Natural killer cell treated with Interleukin-12 subunit alpha and Interleukin-12 subunit beta and Interleukin-15 and Interleukin-18, amount 100 ng/mL, for 72 hours (primary cell): ENCODE results near the gene LRMDA. TPM values are rescaled to one million over a fixed set of nuclear protein-coding genes. Genes with fewer than 3 reads are reported as not detected.

Experiments
- ATAC-seq, 2 donors: fragments of 150-1000 bp; cut with Tn5 transposase in 1 of 2; sonication (Bioruptor Pico), chemical (Tn5 transposase) in 1 of 2; 2 replicates each; pipeline ENCODE4 v1.10.0; 2021
- DNase-seq: peaks from one replicate; pipeline ENCODE4 v3.0.0; 2022; ENCODE audit warnings: low spot score
- H3K27ac Mint-ChIP-seq, 2 donors: 1 replicate in 1 of 2; 2 replicates in 1 of 2; pipeline ENCODE4 v1.8.0; 2022; ENCODE audit warnings: mixed read lengths in 2 of 2, mild to moderate bottlenecking in 1 of 2, moderate library complexity in 1 of 2
- H3K27me3 Mint-ChIP-seq, 2 donors: 1 replicate in 1 of 2; 2 replicates in 1 of 2; pipeline ENCODE4 v1.8.0; 2022; ENCODE audit warnings: mixed read lengths in 2 of 2
- H3K36me3 Mint-ChIP-seq: one replicate; pipeline ENCODE4 v1.8.0; 2022; ENCODE audit warnings: mixed read lengths
- H3K4me1 Mint-ChIP-seq, 2 donors: 1 replicate in 1 of 2; 2 replicates in 1 of 2; pipeline ENCODE4 v1.8.0; 2022; ENCODE audit warnings: low read depth in 2 of 2, mixed read lengths in 2 of 2, mild to moderate bottlenecking in 1 of 2
- H3K4me3 Mint-ChIP-seq: one replicate; pipeline ENCODE4 v1.8.0; 2022; ENCODE audit warnings: mixed read lengths
- H3K9me3 Mint-ChIP-seq: 2 replicates; pipeline ENCODE4 v1.8.0; 2022; ENCODE audit warnings: mixed read lengths
- total RNA-seq, 2 donors: library from RNA; stranded (reverse); gene quantifications; one replicate each; pipeline ENCODE4 v1.2.3, GENCODE V29; 2022

LRMDA gene
- total RNA-seq, 2 donors from 2014 or later = 0.92 to 1.8 TPM

DNA sequence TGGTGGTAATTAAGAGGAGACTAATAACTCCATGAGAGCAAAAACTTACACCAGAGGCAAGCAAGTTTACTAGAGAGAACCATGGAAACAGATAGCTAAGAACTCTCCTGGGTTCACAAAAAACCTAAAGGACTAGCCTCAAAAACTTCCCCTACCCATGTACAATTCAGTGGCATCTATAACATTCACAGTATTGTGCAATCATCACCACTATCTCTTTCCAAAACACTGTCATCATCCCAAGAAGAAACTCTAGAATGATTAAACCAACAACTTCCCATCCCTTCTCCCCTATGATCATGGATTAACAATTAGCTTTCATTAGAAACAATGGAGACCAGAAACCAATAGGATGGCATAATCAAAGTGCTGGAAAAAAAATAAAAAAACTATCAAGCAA, 1038.3 kb downstream of the LRMDA start:
- H3K4me3 Mint-ChIP-seq = no peak overlapping the region
- H3K27me3 Mint-ChIP-seq = no peaks in the 10 kb centered on the region
- no peaks in the 10 kb centered on the region for H3K9me3 Mint-ChIP-seq
- no peaks in the 10 kb centered on the region for H3K4me1 Mint-ChIP-seq
- H3K36me3 Mint-ChIP-seq = no peaks in the 10 kb centered on the region
- H3K27ac Mint-ChIP-seq = no peak overlapping the region
- DNase-seq (no peak), ATAC-seq (no peak)

DNA sequence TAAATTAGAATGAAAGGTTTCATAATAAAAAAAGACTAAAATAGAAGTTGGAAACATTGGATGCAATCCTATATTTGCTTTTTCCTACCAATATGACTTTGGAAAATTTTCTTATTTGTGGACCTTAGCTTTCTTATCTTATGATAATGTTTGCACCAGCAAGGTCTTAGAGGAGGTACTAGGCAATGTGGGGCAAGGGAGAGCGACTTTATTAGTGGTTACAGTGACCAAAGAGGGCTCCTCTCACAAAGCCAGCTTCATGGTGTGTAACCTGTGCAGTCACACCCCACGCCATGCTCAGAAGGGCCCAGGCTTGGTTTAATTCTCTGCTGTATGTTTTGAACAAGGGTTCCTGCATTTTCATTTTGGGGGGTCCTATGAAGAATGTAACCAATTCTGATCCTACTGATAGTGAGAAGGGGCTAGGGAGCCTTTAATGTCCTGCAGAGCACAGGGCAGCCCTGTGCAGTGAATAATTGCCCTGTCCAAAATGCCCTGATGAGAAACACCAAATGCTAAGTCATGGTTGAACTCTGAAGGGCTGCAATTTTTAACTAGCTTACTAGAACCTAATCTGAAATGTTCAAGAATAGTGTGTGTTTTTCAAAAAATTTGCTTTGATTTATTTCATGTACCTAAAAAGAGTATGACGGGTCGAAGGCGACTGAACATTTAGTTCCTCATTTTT, 1047.8 kb downstream of the LRMDA start:
- Mint-ChIP-seq H3K36me3 (no peaks in the 10 kb centered on the region), H3K27ac (no peak overlapping the region), H3K4me3 (no peak overlapping the region), H3K4me1 (no peaks in the 10 kb centered on the region), H3K9me3 (peaks cover 11% of the 10 kb centered on the region), H3K27me3 (no peaks in the 10 kb centered on the region)
- ATAC-seq (no peak), DNase-seq (no peak)

DNA sequence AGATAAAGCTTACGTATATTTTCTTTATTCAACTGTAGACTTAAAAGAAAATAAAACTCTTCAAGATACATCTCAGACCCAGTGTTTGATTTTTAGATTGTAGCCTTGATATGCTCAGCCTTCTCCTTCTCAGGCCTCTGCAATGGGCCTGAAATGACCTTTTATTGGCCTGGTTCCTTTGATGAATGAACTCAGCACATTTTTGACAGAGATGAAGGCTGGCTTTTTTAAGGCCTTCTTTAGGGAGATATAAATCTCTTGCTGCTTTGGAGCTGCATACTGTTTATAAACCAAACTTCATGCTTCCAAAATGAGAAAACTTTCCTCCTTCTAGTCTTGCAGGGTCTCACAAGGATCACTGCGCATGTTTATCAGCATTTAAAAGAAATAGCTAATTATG, 1049.8 kb downstream of the LRMDA start:
- Mint-ChIP-seq H3K9me3 (peaks cover 5% of the 10 kb centered on the region), H3K27me3 (no peaks in the 10 kb centered on the region), H3K4me1 (no peaks in the 10 kb centered on the region), H3K27ac (no peak overlapping the region), H3K36me3 (no peaks in the 10 kb centered on the region), H3K4me3 (no peak overlapping the region)
- ATAC-seq (no peak), DNase-seq (no peak)

DNA sequence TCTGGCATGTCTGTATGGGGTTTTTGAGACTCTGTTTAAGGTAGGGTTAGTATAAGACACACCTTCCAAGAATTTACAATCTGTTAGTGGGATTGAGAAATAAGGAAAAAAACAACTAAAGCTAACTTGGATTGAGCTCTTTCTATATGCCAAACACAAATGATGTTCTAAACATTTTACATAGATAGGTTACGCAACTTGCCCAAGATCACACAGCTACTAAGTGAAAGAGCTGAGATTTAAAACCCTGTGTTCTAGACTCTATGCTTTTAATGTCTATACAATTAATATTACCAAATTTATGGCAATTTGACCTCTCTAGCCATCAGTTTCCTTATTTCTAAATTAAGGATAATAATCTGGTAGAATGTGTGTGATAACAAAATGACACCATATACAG, 1056.2 kb downstream of the LRMDA start:
- no peak for DNase-seq
- H3K27me3 Mint-ChIP-seq = no peaks in the 10 kb centered on the region
- no peak overlapping the region for H3K27ac Mint-ChIP-seq
- H3K9me3 Mint-ChIP-seq = peaks cover 9% of the 10 kb centered on the region
- H3K4me3 Mint-ChIP-seq = no peak overlapping the region
- H3K4me1 Mint-ChIP-seq = no peaks in the 10 kb centered on the region
- peaks cover 19% of the 10 kb centered on the region for H3K36me3 Mint-ChIP-seq
- no peak for ATAC-seq

DNA sequence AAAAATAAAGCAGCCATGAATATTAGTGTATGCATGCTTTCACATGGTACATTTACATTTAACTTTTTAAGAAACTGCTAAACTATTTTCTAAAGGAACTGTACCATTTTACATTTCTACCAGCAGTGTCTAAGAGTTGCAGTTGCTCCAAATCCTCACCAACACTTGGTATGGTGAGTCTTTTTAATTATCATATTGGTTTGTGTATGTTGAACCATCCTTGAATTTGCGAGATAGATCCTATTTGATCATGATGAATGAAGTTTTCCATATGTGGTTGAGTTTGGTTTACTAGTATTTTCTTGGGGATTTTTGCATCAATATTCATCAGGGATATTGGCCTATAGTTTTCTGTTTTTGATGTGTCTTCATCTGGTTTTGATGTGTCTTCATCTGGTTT, 1057.2 kb downstream of the LRMDA start:
- no peak for ATAC-seq
- DNase-seq = no peak
- no peaks in the 10 kb centered on the region for H3K4me1 Mint-ChIP-seq
- H3K36me3 Mint-ChIP-seq = peaks cover 19% of the 10 kb centered on the region
- H3K9me3 Mint-ChIP-seq = peaks cover 9% of the 10 kb centered on the region
- no peaks in the 10 kb centered on the region for H3K27me3 Mint-ChIP-seq
- H3K27ac Mint-ChIP-seq = no peak overlapping the region
- H3K4me3 Mint-ChIP-seq = no peak overlapping the region

DNA sequence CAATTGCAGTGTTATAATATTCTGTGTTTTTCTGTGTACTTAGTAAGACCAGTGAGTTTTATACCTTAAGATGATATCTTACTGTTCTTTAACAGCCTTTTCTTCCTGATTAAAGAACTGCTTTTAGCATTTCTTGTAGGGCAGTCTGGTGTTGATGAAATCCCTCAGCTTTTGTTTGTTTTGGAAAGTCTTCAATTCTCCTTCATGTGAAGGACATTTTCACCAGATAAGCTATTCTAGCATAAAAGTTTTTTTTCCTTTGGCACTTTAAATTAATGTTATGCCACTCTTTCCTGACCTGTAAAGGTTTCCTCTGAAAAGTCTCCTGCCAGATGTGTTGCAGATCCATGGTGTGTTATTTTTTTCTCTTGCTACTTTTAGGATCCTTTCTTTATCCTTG, 1059.8 kb downstream of the LRMDA start:
- no peak for DNase-seq
- no peak for ATAC-seq
- Mint-ChIP-seq H3K4me3 (no peak overlapping the region), H3K27me3 (no peaks in the 10 kb centered on the region), H3K4me1 (no peaks in the 10 kb centered on the region), H3K27ac (no peak overlapping the region), H3K9me3 (peaks cover 5% of the 10 kb centered on the region), H3K36me3 (peaks cover 19% of the 10 kb centered on the region)

DNA sequence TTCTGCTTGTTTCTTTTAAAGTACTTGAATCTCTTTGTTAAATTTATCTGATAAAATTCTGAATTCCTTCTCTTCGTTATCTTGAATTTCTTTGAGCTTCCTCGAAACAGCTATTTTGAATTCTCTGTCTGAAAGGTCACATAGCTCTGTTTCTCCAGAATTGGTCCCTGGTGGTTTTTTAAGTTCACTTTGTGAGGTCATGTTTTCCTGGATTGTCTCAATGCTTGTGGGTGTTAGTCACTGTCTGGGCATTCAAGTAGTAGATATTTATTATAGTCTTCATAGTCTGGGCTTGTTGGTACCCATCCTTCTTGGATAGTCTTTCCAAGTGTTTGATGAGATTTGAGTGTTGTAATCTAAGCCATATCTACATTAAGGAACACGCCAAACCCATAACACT, 1060.6 kb downstream of the LRMDA start:
- Mint-ChIP-seq H3K4me1 (no peaks in the 10 kb centered on the region), H3K27ac (no peak overlapping the region), H3K36me3 (peaks cover 17% of the 10 kb centered on the region), H3K9me3 (peaks cover 4% of the 10 kb centered on the region), H3K27me3 (no peaks in the 10 kb centered on the region), H3K4me3 (no peak overlapping the region)
- ATAC-seq = no peak
- DNase-seq = no peak

DNA sequence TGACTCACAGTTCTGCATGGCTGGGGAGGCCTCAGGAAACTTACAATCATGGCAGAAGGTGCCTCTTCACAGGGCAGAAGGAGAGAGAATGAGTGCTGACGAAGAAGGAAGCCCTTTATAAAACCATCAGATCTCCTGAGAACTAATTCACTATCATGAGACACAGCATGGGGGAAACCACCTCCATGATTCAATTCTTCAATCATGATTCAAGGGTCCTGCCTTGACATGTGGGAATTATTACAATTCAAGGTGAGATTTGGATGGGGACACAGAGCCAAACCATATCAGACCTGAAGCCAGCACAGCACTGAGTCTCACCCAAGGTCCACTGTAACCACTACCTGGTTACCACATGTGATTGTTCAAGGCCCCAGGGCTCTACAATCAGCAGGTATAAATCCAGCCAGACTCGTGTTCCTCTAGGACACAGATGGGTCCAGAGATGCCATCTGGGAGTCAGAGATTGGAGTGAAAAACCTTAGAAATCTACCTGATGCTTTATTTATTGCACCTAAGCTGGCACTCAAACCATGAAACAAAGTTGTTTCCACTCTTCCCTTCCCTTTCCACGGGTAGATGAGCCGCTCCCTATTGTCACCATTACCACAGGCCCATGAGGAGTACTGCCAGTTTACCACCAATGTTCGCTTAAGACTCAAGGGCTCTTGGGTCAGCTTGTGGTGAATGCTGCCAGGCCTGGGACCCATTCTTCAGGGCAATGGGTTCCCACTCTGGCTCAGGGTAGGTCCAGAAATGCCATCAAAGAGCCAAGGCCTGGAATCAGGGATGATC, 1061.5 kb downstream of the LRMDA start:
- Mint-ChIP-seq H3K4me1 (no peaks in the 10 kb centered on the region), H3K9me3 (peaks cover 2% of the 10 kb centered on the region), H3K4me3 (no peak overlapping the region), H3K27ac (no peak overlapping the region), H3K27me3 (no peaks in the 10 kb centered on the region), H3K36me3 (peaks cover 13% of the 10 kb centered on the region)
- no peak for DNase-seq
- ATAC-seq = no peak

DNA sequence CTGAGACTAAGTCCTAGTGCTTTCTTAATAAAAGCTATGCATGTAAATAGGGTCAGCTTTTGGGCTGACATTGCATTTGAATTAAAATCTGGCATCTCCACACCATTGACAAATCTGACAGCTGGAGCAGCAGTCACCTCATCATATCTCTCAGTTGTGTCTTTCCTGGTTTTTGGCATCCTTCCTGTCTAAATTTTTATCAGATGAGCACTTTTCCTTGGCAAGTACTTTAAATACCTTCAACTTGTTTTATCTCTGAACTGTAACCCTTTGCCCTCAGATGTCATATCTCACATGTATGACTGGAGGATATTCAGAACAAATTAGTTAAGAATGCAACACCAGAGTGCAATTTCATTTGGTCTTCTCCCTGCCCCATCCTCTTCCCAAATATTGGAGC, 1066.2 kb downstream of the LRMDA start:
- no peak overlapping the region for H3K4me3 Mint-ChIP-seq
- no peaks in the 10 kb centered on the region for H3K27me3 Mint-ChIP-seq
- H3K9me3 Mint-ChIP-seq = peaks cover 5% of the 10 kb centered on the region

DNA sequence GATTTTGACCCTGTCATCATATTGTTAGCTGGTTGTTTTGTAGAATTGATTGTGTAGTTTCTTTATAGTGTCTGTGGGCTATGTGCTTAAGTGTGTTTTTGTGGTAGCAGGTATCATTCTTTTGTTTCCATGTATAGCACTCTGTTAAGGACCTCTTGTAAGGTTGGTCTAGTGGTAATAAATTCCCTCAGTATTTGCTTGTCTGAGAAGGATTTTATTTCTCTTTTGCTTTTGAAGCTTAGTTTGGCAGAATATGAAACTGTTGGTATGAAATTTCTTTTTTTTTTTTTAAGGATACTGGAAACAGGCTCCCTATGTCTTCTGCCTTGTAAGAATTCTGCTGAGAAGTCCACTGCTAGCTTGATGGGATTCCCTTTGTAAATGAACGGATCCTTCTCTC, 1073.4 kb downstream of the LRMDA start:
- Mint-ChIP-seq H3K27me3 (no peaks in the 10 kb centered on the region), H3K4me3 (no peak overlapping the region), H3K27ac (no peak overlapping the region), H3K36me3 (peaks cover 12% of the 10 kb centered on the region), H3K4me1 (no peaks in the 10 kb centered on the region), H3K9me3 (peaks cover 26% of the 10 kb centered on the region)
- ATAC-seq (no peak), DNase-seq (no peak)

More for the DNA sequence above, 1066.2 kb downstream of the LRMDA start:
- H3K4me1 Mint-ChIP-seq = no peaks in the 10 kb centered on the region
- ATAC-seq = no peak
- H3K36me3 Mint-ChIP-seq = no peaks in the 10 kb centered on the region
- H3K27ac Mint-ChIP-seq = no peak overlapping the region
- DNase-seq = no peak

DNA sequence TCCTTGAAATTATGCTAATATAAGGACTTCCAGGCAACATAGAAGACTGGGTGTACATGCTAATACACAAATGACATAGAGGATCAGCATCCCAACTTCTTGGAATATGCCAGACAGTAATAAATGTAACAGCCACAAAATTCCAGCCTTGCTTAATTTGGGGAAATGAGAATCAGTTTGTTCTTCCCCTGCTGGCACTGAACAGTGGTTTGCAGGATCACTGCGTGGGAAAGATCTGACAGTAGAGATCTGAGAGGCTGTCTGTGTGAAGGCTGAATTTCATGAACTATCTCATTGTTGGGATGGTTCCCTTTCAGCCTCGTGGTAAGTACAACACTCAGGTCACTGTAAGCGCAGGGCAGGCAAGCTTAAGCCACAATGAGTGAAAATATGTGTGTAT, 1078.0 kb downstream of the LRMDA start:
- peaks cover 13% of the 10 kb centered on the region for H3K9me3 Mint-ChIP-seq
- peaks cover 10% of the 10 kb centered on the region for H3K36me3 Mint-ChIP-seq
- DNase-seq = no peak
- no peaks in the 10 kb centered on the region for H3K4me1 Mint-ChIP-seq
- ATAC-seq = no peak
- no peak overlapping the region for H3K27ac Mint-ChIP-seq
- no peak overlapping the region for H3K4me3 Mint-ChIP-seq
- H3K27me3 Mint-ChIP-seq = no peaks in the 10 kb centered on the region

DNA sequence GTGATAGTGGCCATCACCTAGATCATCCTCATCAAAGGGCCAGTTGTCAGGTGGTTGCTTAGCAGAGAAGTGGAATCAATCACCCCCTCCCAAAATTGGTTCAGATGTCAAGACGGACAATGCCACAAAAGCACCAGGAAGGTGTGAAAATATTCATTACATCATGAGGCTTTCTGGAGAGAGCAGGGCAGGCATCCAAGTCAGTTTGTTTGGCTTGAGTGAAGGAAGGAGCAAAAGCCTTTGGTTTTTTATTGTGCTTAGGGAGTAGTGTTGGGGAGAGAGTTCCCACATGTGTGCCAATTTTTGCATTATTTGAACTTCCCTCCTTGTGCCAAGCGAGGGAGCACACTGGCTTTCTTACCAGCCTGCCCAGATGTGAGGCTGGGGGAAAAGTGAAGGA, 1082.9 kb downstream of the LRMDA start:
- H3K9me3 Mint-ChIP-seq = peaks cover 3% of the 10 kb centered on the region
- no peak overlapping the region for H3K4me3 Mint-ChIP-seq
- ATAC-seq = no peak
- no peak overlapping the region for H3K27ac Mint-ChIP-seq
- no peaks in the 10 kb centered on the region for H3K27me3 Mint-ChIP-seq
- DNase-seq = no peak
- H3K4me1 Mint-ChIP-seq = no peaks in the 10 kb centered on the region
- H3K36me3 Mint-ChIP-seq = no peaks in the 10 kb centered on the region

DNA sequence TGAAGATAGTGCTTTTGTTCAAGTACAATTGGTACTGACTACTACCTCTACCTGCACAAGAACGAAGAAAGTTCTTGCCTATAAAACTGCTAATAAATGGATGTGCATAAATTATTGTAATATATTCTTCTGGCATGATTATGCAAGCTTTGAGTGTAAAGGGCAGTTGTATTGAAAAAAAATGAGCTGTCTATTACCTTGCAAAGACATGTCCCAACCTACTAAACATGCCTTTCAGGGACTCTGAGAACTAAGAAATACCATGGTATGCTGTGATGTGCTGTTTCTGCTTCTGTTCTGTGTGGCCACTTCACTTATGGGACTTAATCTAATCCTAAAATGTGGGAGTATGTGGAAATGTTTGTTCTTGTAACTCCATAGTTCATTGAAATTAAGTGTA, 1083.4 kb downstream of the LRMDA start:
- ATAC-seq (no peak), DNase-seq (no peak)
- peaks cover 3% of the 10 kb centered on the region for H3K9me3 Mint-ChIP-seq
- no peak overlapping the region for H3K4me3 Mint-ChIP-seq
- no peaks in the 10 kb centered on the region for H3K36me3 Mint-ChIP-seq
- no peak overlapping the region for H3K27ac Mint-ChIP-seq
- H3K27me3 Mint-ChIP-seq = no peaks in the 10 kb centered on the region
- no peaks in the 10 kb centered on the region for H3K4me1 Mint-ChIP-seq

DNA sequence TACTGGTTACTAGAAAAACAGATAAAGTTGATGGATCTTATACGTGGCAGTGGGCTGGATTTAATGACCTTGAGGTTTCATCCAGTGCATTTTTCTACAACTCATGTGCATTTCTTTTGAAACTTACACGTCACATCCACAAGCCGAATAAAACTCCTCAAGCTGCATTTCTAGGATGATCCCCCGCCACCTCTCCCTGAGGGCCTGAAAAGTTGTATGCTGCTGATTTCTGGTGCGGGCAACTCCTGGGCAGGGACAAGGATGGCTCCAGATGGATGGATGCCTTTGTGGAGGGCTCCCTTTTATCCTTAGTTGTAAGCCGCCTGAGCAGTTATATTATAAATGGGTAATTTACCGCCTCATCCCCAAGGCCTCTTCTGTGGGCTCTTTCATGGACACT, 1091.1 kb downstream of the LRMDA start:
- DNase-seq = no peak
- Mint-ChIP-seq H3K4me3 (no peak overlapping the region), H3K27ac (no peak overlapping the region), H3K4me1 (no peaks in the 10 kb centered on the region), H3K27me3 (no peaks in the 10 kb centered on the region), H3K9me3 (no peaks in the 10 kb centered on the region), H3K36me3 (no peaks in the 10 kb centered on the region)
- no peak for ATAC-seq
